NCI-H524 treated with DMSO at 0.1 percent for 48 hours (cell line): ENCODE results near the gene ZNRF3.
A peak's percentile ranks its signal among the peaks of the same experiment; 100 is the strongest.
"Not testable (repeated sequence)": the region's sequence is repeated elsewhere in the genome, so short reads cannot be mapped to it uniquely, and the experiment has no call there.

Experiments
- DNase-seq: peaks from one replicate; lab custom pipeline; 2025; lab: John Stamatoyannopoulos, UW

ZNRF3 gene

GRCh38 chr22:29070490-29070889, 187.1 kb downstream of the ZNRF3 start:
- no peak for DNase-seq

GRCh38 chr22:29071261-29072045, 188.1 kb downstream of the ZNRF3 start:
- DNase-seq: no peak

- no peak for DNase-seq
Measured at GRCh38 chr22:29072193-29072978, 189.0 kb downstream of the ZNRF3 start.

- no peak for DNase-seq
Measured at GRCh38 chr22:29072979-29073617, 189.7 kb downstream of the ZNRF3 start, which contains the start of gene KREMEN1. TSS of gene KREMEN1 (plus strand) at chr22:29073035. CDS start at chr22:29073131, 96 bp downstream.

GRCh38 chr22:29073618-29074275, 190.4 kb downstream of the ZNRF3 start:
- DNase-seq: no peak

GRCh38 chr22:29074276-29074772, 191.0 kb downstream of the ZNRF3 start:
- no peak for DNase-seq

GRCh38 chr22:29078036-29078868, 194.9 kb downstream of the ZNRF3 start:
- peak; percentile 19 for DNase-seq

- DNase-seq: no peak
Measured at GRCh38 chr22:29078869-29079207, 195.5 kb downstream of the ZNRF3 start.

- DNase-seq: peak; percentile 84
Measured at GRCh38 chr22:29079218-29079901, 196.0 kb downstream of the ZNRF3 start.

GRCh38 chr22:29080106-29080975, 197.0 kb downstream of the ZNRF3 start:
- peak; percentile 94 for DNase-seq

- no peak for DNase-seq
Measured at GRCh38 chr22:29081517-29082236, 198.3 kb downstream of the ZNRF3 start.

GRCh38 chr22:29082826-29083545, 199.6 kb downstream of the ZNRF3 start:
- no peak for DNase-seq

GRCh38 chr22:29083576-29083932, 200.2 kb downstream of the ZNRF3 start:
- DNase-seq: not testable (repeated sequence)

GRCh38 chr22:29083933-29084591, 200.7 kb downstream of the ZNRF3 start:
- DNase-seq: no peak

- no peak for DNase-seq
Measured at GRCh38 chr22:29087012-29087411, 203.6 kb downstream of the ZNRF3 start.

- no peak for DNase-seq
Measured at GRCh38 chr22:29088809-29089208, 205.4 kb downstream of the ZNRF3 start.

GRCh38 chr22:29089507-29089906, 206.1 kb downstream of the ZNRF3 start:
- no peak for DNase-seq

GRCh38 chr22:29090039-29090438, 206.7 kb downstream of the ZNRF3 start:
- no peak for DNase-seq
